Retinal pigment epithelial cell (primary cell): Measurements from ENCODE around the gene HRC.
"Not testable (repeated sequence)": the region's sequence is repeated elsewhere in the genome, so short reads cannot be mapped to it uniquely, and the experiment has no call there.

Source experiments
- DNase-seq: peaks from one replicate; pipeline ENCODE4 v3.0.0-alpha.2; 2010; ENCODE audit warnings: low read depth
- H3K4me3 ChIP-seq: 2 replicates; pipeline ENCODE4 v1.5.1; 2011; ENCODE audit warnings: mild to moderate bottlenecking, low read length, control low read depth, moderate library complexity
- CTCF ChIP-seq: conservative IDR thresholded peaks from 2 replicates; pipeline ENCODE4 v1.5.1; 2011; ENCODE audit warnings: low read depth, low read length, control low read depth, inconsistent platforms

The HRC gene

GRCh38 chr19:49132974-49133609 is 22.1 kb downstream of the HRC start:
- no peak for TF ChIP-seq CTCF
- no peak for DNase-seq
- peak overlapping the region; percentile 13 for H3K4me3 ChIP-seq

GRCh38 chr19:49130325-49130724 is 24.9 kb downstream of the HRC start:
- no peak for DNase-seq
- H3K4me3 ChIP-seq, result no peak overlapping the region
- no peak for TF ChIP-seq CTCF

- DNase-seq, result no peak
- TF ChIP-seq CTCF, result no peak
- no peak overlapping the region for H3K4me3 ChIP-seq
These were observed 26.0 kb downstream of the HRC start for GRCh38 chr19:49129238-49129583.

GRCh38 chr19:49128545-49129237 is 26.5 kb downstream of the HRC start:
- DNase-seq, result no peak
- no peak for TF ChIP-seq CTCF
- peak overlapping the region; percentile 37 for H3K4me3 ChIP-seq

- TF ChIP-seq CTCF, result no peak
These were observed 27.3 kb downstream of the HRC start for GRCh38 chr19:49127674-49128544.

GRCh38 chr19:49127225-49127624 is 28.0 kb downstream of the HRC start:
- not testable (repeated sequence) for DNase-seq, H3K4me3 ChIP-seq

More at GRCh38 chr19:49127674-49128544, 27.3 kb downstream of the HRC start:
- H3K4me3 ChIP-seq, result peak overlapping the region; percentile 37
- DNase-seq, result peak; percentile 84

- no peak overlapping the region for H3K4me3 ChIP-seq
- DNase-seq, result no peak
- TF ChIP-seq CTCF, result no peak
These were observed 28.6 kb downstream of the HRC start for GRCh38 chr19:49126575-49126974.
